ENCODE results near the gene UMAD1.

DNA sequence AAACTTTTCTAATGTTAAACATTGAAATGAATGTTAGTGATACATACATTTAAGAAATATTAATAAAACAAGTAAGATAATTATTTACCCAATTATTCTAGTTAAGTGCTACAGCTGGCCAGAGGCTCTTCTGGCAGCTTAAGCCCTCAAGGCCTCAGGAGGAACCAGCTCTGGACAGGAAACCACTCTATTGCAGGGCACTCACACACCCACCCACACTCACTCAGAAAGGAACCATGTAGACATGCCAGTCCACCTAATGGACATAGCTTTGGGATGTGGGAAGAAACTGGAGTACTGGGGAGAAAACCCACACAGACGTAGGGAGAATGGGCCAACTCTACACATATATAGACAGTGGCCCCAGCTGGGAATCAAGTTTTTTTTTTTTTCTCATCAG lies 28.2 kb downstream of the UMAD1 start:
- TF ChIP-seq, protein P1, sequence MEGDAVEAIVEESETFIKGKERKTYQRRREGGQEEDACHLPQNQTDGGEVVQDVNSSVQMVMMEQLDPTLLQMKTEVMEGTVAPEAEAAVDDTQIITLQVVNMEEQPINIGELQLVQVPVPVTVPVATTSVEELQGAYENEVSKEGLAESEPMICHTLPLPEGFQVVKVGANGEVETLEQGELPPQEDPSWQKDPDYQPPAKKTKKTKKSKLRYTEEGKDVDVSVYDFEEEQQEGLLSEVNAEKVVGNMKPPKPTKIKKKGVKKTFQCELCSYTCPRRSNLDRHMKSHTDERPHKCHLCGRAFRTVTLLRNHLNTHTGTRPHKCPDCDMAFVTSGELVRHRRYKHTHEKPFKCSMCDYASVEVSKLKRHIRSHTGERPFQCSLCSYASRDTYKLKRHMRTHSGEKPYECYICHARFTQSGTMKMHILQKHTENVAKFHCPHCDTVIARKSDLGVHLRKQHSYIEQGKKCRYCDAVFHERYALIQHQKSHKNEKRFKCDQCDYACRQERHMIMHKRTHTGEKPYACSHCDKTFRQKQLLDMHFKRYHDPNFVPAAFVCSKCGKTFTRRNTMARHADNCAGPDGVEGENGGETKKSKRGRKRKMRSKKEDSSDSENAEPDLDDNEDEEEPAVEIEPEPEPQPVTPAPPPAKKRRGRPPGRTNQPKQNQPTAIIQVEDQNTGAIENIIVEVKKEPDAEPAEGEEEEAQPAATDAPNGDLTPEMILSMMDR (IDR thresholded peaks at IDR 0.05 in 8 of 11, conservative IDR thresholded peaks at IDR 0.05 in 3 of 11) = no peak
- TF ChIP-seq POLR2AphosphoS5 (IDR thresholded peaks at IDR 0.05) = no peak
- no peak for TF ChIP-seq POLR2A (IDR thresholded peaks at IDR 0.05)
